Retinal pigment epithelial cell (primary cell): ENCODE measurements around the gene DDX10.
A peak's percentile ranks its signal among the peaks of the same experiment; 100 is the strongest.

Experiments
- DNase-seq: peaks from one replicate; pipeline ENCODE4 v3.0.0-alpha.2; 2010; ENCODE audit warnings: low read depth
- H3K4me3 ChIP-seq: 2 replicates; pipeline ENCODE4 v1.5.1; 2011; ENCODE audit warnings: mild to moderate bottlenecking, low read length, control low read depth, moderate library complexity
- TF ChIP-seq, protein P1 (sequence below): conservative IDR thresholded peaks from 2 replicates; pipeline ENCODE4 v1.5.1; 2011; ENCODE audit warnings: low read depth, low read length, control low read depth, inconsistent platforms

Gene DDX10

DNA sequence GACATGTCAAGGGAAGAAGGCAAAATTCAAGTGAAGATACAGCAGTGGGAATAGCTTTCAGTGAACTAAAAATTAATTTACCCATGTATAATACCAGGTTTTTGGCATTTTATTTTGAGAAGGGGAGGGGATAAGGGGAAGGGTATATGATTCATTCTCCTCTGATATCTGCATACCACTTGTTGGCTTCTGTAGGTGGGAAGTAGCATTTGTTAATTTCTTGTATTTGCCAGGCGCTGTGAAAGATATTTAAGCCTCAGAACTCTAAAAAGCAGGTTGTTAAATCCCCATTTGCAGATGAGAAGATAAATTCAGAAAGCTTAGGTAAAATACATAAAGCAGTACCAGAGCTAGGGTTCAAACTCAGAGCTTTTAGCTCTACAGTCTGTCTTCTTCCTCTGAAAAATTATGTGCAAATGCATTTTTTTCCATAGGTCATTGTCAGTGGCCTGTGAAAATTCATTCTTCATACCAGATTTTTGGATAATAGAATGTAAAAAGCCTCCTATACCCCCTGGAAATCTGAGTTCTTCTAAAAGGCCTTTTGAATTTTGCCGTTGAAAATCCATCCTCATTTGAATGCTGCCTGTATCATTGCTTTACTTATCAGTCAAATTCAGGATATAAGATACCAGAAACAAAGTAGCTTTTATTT, 221.3 kb downstream of the DDX10 start:
- TF ChIP-seq, protein P1, sequence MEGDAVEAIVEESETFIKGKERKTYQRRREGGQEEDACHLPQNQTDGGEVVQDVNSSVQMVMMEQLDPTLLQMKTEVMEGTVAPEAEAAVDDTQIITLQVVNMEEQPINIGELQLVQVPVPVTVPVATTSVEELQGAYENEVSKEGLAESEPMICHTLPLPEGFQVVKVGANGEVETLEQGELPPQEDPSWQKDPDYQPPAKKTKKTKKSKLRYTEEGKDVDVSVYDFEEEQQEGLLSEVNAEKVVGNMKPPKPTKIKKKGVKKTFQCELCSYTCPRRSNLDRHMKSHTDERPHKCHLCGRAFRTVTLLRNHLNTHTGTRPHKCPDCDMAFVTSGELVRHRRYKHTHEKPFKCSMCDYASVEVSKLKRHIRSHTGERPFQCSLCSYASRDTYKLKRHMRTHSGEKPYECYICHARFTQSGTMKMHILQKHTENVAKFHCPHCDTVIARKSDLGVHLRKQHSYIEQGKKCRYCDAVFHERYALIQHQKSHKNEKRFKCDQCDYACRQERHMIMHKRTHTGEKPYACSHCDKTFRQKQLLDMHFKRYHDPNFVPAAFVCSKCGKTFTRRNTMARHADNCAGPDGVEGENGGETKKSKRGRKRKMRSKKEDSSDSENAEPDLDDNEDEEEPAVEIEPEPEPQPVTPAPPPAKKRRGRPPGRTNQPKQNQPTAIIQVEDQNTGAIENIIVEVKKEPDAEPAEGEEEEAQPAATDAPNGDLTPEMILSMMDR = no peak
- DNase-seq = no peak
- no peak overlapping the region for H3K4me3 ChIP-seq

DNA sequence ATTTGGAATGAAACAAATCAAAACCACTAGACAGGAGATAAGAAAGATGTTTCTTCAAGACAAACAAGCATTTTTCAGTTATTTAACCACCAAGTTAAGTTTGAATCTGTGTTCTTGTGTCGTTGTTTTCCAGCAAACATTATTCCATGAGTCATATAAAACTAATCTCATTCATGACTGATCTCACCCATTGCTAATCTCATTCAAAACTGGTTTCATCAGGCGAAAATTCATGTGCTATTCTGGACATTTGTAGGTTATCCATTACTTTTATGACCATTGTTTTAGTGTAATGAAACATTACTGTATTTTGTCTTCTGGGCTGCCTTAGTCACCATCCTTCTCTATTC, 221.8 kb downstream of the DDX10 start:
- no peak overlapping the region for H3K4me3 ChIP-seq
- peak; percentile 54 for DNase-seq
- TF ChIP-seq, protein P1 = no peak

DNA sequence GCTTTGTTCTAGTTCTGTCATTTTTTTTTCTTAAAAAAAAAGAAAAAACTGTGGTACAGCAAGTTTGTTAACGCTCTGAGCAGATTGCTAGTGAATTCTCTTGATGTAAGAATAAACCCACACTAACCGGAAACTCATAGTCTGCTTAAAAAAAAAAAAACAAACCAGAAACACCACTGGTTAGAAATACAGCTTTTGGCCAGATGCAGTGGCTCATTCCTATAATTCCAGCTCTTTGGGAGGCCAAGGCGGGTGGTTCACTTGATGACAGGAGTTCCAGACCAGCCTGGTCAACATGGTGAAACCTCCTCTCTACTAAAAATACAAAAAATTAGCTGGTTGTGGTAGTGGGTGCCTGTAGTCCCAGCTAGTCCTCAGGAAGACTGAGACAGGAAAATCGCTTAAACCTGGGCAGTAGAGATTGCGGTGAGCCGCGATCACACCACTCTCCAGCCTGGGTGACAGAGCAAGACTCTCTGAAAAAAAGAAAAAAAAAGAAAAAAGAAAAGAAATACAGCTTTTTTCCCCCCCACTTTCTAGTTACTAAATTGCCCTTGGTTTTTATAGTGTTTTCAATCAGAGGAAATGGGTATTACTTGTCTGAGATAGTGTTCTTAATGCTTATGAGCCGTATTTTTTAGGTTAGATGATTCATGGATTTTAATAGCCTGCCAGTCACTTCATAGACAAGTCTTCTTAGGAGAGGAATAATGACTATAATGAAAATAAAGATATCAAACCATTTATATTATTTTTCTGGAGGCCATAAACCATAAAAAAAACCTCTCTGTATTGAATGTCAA, 222.8 kb downstream of the DDX10 start:
- no peak for DNase-seq
- TF ChIP-seq, protein P1 = no peak
- H3K4me3 ChIP-seq = no peak overlapping the region

DNA sequence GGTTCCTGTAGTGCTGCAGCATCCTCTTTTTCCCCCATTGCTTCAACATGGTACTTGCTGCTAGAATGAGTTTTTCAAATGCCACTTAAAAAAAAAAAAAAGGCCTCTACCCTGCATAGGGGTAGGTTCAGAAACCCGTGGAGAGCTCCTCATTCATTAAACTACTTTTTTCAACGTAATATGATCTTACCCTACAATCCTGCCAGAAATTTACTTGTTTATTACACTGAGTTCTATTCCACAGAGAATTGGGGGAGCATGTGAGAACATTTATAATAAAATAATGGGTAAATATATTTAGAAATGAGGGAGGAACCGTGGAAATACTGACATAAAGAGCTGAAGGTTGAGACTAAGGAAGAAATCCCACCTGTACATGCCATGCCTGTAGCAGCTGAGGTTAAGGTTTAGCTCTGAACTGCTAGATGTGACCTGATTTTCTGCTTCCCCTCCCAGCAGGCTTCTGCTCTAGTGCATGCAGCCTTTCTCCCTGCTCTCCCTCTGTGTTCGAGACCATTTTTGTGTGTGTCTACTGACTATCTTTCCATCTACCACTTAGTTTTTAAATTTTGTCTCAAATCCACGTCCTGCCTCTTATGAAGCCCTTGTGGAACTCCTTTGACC, 225.7 kb downstream of the DDX10 start:
- TF ChIP-seq, protein P1 = no peak
- no peak for DNase-seq
- H3K4me3 ChIP-seq = no peak overlapping the region

DNA sequence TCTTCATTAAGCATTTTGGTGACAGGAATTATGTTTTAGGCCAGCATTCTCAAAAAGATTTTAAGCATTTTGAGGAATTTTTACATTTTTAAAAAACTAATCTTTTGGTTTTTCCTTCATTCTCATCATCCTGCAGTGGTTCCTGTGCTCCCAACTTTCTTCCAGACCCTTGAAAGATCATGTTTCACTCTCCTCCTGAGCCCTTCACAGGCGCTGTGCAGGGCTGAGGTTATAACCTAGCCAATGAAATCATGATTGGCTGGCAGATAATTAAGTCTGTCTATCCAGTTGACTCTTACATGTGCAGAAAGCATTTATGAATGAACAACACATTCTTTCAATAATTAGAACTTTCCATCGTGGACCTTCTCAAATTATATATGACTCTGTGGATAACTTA, 226.3 kb downstream of the DDX10 start:
- TF ChIP-seq, protein P1 = no peak
- no peak for DNase-seq
- no peak overlapping the region for H3K4me3 ChIP-seq

DNA sequence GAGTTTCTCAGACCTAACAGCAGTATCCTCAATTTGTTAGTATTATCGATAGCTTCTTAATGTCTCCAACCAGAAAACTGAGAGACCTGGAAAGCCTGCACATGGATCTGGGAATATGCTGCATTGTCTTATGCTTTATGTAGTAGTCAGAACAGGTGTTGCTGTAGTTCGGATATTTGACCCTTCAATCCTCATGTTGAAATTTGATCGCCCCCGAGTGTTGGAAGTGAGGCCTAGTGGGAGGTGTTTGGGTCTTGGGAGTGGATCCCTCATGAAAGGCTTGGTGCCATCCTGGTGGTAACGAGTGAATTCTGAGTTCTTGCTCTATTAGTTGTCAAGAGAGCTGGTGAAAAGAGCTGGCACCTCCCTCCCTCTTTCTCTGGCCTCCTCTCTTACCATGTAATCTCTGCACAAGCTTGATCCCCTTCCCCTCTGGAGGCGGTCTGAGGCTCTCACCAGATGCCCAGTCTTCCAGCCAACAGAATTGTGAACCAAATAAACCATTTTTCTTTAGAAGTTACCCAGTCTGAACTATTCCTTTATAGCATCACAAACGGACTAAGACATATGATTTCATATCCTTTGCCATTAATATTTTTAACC, 227.1 kb downstream of the DDX10 start:
- H3K4me3 ChIP-seq = no peak overlapping the region
- TF ChIP-seq, protein P1 = no peak
- no peak for DNase-seq
